Measurements from ENCODE around the gene CYP2D6.
"Not testable (repeated sequence)": the region's sequence is repeated elsewhere in the genome, so short reads cannot be mapped to it uniquely, and the experiment has no call there.

CYP2D6 gene

DNA sequence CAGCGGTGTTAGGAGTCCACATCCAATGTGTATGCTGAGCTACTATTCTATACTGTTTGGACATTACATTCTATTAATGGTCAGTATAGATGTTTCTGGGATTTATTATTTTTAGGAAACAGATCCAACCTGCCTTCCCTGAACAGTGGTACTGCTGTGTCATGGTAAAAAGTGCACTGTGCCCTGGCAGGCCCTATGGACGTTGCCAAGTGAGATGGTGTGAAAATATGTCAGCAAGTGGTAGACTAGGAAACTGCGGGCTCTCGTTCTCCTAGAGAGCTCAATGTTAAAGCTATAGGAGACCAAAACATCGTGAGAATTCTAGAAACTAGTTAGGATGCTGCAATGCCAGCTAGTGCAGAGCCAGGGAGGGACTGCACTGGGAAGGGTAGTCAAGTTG lies 26.0 kb upstream of the CYP2D6 start:
- DNase-seq: no peak

DNA sequence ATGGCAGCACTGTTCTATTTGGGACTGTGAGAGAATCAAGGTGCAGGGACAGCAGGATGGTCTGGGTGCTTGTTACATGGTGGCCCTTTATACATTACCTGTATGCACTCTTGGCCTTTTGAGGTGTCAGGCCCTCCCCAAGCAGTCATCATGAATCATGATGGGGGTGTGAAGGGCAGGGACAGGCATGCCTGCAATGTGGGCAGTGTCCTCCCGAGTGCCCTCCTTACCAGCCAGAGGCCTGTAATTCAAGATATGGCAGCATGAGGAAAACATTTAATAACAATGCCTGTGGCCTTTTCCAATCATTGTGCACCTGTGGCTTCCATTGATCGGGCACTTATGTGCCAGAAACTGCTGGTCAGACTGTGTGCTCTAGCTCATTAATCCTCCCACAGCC lies 25.5 kb upstream of the CYP2D6 start:
- DNase-seq: no peak

DNA sequence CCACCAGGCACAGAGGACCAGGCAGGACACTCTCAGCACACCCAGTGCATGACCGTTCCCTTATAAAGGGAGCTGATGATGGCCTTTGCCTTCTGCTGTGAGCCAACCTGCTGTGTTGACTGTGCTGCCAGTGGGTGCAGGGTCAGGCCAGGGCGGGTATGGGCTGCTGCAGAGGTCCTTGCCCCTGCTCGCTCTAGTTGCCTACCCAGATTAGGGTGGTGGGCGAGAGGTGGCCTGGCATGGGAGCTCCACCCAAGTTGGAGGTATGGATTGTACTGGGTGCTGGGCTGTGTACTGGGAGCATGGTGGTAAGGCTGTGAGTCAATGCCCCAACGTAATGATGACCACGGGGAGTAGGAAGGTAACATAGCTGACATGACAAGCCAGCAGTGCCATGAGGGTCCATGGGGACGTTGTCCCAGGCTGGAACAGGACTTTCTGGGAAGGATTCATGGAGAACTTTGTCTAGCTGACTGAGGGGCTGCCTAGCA lies 24.5 kb upstream of the CYP2D6 start:
- DNase-seq: no peak

DNA sequence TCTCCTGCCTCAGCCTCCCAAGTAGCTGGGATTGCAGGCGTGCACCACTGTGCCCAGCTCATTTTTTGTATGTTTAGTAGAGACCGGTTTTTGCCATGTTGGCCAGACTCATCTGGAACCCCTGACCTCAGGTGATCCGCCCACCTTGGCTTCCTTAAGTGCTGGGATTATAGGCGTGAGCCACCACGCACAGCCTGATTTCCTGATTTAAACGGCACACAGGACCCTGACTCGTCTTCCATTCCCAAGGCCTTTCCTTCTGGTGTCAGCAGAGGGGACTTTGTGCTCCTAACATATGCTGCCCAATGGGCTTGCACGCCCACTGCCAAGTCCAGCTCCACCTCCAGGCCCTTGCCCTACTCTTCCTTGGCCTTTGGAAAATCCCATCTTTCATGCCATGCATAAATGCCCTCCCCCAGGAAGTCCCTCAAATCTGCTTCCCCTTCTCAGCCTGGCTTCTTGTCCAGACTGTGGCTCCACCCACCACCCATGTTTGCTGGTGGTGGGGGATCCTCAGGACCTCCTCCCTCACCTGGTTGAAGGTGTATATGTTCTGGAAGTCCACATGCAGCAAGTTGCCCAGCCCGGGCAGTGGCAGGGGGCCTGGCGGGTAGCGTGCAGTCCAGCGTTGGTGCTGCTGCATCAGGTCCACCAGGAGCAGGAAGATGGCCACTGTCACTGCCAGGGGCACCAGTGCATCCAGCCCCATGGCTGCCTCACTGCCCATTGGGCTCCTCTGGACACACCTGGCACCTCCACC lies 23.9 kb upstream of the CYP2D6 start:
- DNase-seq: no peak

DNA sequence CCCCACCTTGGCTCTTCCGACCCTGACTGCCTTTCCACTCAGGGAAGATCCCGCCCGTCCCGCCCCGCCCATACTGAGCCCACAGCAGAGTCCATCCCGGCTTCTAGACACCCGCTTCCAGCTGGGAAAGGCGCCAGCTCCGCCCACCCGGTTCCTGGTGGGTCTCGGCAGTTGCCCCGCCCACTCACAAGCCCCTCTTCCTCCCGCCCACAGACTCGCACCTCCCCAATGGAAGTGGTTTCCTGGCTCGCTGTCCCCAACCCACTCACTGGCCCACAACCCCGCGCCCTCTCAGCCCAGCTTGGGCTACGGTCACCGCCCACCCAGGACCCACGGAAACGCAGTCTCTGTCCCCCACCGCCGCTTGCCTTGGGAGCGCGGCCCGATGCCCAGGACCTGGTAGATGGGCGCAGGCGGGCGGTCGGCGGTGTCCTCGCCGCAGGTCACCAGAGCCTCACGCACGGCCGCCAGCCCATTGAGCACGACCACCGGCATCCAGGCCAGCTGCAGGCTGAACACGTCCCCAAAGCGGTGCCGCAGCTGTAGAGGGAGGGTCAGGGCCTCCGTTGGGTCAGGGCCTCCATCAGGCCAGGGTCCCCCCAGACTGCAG lies 22.2 kb upstream of the CYP2D6 start:
- DNase-seq: no peak

DNA sequence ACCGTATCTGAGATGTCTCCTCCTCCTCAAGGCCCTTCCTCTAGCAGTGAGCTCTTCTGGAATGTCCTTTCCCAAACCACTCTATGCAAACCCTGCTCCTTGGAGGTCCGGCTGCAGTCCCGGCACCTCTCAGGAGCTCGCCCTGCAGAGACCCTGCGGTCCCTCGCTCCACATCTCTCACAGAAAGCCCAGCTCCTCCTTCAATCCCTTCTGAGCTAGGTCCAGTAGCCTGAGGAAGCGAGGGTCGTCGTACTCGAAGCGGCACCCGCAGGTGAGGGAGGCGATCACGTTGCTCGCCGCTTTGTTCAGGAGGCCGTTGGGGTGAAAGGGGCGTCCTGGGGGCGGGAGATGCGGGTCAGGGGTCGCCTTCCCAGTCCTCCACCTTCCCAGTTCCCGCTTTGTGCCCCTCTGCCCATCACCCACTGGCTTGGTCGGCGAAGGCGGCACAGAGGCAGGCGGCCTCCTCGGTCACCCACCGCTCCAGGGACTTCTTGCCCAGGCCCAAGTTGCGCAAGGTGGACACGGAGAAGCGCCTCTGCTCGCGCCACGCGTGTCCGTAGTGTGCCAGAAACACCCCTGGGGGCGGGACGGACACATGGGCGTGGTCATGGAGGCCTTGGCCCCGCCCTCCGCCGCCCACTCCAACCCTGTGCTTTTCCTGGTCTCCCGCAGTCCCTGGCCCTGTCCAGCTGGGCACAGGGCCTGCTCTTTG lies 21.5 kb upstream of the CYP2D6 start:
- peak in 1 of 2 donors; percentile 13 for DNase-seq

DNA sequence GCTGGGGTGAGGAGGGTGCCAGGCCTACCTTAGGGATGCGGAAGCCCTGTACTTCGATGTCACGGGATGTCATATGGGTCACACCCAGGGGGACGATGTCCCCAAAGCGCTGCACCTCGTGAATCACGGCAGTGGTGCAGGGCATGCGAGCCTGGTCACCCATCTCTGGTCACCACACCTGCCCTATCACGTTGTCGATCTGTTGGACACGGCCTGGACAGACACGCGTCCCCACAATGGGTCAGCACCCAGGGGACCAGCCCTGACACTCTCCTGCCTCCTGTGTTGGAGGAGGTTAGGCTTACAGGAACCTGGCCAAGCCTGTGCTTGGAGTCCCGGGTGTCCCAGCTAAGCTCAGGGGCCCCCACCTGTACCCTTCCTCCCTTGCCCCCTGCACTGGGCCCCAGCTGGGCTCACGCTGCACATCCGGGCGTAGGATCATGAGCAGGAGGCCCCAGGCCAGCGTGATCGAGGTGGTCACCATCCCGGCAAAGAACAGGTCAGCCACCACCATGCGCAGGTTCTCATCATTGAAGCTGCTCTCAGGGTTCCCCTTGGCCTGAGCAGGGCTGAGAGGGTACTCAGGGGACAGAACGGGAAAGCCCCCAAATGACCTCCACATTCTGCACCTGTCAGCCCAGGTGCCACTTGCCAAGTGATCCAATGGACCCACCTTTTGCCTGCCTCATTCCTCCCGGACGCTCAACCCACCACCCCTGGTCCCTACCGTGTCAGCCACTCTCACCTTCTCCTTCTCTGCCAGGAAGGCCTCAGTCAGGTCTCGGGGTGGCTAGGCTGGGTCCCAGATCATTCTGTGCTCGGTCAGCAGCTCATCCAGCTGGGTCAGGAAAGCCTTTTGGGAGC lies 20.3 kb upstream of the CYP2D6 start:
- DNase-seq: no peak

DNA sequence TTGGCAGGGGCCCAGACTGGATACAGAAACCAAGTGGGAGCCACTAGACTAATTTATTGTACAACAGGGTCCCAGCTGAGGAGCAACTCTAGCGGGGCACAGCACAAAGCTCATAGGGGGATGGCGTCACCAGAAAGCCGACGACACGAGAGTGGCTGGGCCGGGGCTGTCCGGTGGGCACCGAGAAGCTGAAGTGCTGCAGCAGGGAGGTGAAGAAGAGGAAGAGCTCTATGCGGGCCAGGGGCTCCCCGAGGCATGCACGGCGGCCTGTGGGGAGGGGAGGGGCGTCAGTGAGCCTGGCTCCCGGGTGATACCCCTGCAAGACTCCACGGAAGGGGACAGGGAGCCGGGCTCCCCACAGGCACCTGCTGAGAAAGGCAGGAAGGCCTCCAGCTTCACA lies 19.2 kb upstream of the CYP2D6 start:
- not testable (repeated sequence) for DNase-seq

DNA sequence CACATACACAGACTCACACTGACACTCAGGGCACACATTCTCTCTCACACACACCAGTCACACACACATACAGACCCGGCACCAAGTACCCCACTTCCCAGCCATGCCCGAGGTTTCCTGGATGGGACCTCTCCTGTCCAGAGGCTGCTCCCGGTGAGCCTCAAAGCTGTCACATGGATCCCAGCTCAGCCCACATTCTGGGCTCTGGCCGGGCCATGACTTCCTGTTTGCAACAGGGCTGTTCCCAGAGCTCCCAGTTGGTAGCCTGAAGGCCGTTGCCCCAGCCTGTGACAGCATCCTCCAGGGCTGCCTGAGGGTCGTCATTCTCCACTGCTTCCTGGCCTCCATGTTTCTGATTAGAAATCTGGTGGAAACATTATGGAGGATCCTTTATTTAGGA lies 14.6 kb upstream of the CYP2D6 start:
- no peak for DNase-seq

DNA sequence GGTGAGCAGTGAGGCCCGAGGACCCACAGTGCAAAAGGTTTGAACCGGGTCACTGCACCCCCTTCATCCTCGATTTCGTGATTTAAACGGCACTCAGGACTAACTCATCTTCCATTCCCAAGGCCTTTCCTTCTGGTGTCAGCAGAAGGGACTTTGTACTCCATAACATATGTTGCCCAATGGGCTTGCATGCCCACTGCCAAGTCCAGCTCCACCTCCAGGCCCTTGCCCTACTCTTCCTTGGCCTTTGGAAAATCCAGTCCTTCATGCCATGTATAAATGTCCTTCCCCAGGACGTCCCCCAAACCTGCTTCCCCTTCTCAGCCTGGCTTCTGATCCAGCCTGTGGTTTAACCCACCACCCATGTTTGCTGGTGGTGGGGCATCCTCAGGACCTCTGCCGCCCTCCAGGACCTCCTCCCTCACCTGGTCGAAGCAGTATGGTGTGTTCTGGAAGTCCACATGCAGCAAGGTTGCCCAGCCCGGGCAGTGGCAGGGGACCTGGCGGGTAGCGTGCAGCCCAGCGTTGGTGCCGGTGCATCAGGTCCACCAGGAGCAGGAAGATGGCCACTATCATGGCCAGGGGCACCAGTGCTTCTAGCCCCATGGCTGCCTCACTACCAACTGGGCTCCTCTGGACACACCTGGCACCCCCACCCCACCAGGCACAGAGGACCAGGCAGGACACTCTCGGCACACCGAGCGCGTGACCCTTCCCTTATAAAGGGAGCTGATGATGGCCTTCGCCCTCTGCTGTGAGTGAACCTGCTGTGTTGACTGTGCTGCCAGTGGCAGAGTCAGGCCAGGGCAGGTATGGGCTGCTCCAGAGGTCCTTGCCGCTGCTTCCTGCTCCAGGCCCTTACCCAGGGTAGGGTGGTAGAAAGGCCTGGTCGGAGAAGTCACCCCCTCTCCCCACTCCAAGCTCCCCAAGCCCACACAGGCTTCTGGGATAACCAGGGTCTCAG lies 13.5 kb upstream of the CYP2D6 start:
- DNase-seq: not testable (repeated sequence)

DNA sequence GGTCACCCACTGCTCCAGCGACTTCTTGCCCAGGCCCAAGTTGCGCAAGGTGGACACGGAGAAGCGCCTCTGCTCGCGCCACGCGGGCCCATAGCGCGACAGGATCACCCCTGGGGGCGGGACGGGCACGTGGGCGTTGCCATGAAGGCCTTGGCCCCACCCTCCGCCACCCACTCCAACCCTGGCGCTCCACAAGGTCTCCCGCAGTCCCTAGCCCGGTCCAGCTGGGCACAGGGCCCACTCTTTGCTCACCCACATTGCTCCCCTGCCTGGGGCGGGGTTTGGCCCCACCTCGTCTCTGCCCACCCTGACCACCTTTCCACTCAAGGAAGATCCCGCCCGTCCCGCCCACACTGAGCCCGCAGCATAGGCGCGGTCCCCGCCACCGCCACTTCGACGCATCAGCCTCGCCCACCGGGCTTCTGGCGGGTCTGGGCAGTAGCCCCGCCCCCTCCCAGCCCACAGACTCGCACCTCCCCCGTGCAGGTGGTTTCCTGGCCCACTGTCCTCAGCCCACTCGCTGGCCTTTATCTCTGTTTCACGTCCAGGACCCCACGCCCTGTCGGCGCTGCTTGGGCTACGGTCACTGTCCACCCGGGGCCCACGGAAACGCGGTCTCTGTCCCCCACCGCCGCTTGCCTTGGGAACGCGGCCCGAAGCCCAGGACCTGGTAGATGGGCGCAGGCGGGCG lies 12.3 kb upstream of the CYP2D6 start:
- DNase-seq: no peak

DNA sequence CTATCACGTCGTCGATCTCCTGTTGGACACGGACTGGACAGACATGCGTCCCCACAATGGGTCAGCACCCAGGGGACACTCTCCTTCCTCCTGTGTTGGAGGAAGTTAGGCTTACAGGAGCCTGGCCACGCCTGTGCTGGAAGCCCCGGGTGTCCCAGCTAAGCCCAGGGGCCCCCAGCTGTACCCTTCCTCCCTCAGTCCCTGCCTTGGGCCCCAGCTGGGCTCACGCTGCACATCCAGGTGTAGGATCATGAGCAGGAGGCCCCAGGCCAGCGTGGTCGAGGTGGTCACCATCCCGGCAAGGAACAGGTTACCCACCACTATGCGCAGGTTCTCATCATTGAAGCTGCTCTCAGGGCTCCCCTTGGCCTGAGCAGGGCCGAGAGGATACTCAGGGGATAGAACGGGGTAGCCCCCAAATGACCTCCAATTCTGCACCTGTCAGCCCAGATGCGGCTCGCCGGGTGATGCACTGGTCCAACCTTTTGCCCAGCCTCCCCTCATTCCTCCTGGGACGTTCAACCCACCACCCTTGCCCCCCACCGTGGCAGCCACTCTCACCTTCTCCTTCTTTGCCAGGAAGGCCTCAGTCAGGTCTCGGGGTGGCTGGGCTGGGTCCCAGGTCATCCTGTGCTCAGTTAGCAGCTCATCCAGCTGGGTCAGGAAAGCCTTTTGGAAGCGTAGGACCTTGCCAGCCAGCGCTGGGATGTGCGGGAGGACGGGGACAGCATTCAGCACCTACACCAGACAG lies 10.9 kb upstream of the CYP2D6 start:
- not testable (repeated sequence) for DNase-seq

DNA sequence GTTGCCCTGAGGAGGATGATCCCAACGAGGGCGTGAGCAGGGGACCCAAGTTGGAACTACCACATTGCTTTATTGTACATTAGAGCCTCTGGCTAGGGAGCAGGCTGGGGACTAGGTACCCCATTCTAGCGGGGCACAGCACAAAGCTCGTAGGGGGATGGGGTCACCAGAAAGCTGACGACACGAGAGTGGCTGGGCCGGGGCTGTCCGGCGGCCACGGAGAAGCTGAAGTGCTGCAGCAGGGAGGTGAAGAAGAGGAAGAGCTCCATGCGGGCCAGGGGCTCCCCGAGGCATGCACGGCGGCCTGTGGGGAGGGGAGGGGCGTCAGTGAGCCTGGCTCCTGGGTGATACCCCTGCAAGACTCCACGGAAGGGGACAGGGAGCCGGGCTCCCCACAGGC lies 9.5 kb upstream of the CYP2D6 start:
- DNase-seq: not testable (repeated sequence)

DNA sequence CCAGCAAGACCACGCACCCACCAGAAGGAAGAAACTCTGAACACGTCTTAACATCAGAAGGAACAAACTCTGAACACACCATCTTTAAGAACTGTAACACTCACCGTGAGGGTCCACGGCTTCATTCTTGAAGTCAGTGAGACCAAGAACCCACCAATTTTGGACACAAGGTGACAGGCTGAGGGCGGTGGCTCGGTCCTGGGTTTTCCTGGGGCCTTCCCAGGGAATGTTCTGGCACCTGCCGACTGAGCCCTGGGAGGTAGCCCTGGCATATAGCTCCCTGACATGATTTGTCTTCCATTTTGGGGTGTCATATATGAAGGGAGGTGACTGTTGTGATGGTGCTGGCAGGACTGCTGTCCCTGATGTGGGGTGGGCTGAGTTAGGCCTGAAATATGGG lies 8.9 kb upstream of the CYP2D6 start:
- DNase-seq: not testable (repeated sequence)

DNA sequence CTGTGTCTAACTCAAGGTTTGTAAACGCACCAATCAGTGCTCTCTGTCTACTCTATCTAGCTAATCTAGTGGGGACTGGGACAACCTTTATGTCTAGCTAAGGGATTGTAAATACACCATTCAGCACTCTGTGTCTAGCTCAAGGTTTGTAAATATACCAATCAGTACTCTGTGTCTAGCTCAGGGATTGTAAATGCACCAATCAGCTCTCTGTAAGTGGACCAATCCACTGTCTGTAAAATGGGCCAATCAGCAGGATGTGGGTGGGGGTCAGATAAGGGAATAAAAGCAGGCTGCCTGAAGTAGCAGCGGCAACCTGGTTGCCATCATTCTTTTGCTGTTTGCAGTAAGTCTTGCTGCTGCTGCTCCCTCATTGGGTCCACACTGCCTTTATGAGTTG lies 8.4 kb upstream of the CYP2D6 start:
- no peak for DNase-seq

DNA sequence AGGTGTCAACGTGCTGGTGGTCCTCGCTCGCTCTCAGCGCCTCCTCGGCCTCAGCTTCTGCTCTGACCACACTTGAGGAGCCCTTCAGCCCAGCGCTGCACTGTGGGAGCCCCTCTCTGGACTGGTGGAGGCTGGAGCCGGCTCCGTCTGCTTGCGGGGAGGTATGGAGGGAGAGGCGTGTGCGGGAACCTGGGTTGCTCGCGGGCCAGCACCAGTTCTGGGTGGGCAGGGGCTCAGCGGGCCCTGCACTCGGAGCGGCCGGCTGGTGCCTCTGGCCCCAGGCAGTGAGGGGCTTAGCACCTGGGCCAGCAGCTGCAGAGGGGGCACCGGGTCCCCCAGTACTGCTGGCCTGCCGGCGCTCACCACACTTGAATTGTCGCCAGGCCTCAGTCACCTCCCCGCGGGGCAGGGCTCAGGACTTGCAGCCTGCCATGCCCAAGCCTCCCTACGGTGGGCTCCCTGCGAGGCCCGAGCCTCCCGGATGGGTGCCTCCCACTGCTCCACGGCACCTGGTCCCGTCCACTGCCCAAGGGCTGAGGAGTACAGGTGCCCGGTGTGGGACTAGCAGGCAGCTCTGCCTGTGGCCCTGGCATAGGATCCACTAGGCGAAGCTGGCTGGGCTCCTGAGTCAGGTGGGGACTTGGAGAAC lies 7.6 kb upstream of the CYP2D6 start:
- no peak for DNase-seq

DNA sequence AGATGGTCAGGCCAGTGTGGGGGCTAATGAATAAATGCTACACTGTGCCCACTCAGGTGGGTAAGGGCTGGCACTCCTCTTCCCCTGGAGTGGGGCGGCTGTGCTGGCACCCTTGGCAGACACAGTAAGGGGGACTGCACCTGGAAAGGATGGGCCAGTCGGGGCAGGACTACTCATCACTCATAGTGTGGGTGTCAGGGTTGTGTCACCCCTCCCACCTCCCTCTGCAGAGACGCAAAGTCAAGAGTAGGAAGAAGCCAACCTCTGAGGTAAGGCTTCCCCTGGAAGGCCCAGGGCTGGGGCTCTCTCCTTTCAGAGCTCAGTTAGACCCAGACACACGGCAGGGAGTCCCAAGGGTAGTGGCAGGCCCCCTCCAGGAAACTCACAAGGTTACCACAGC lies 5.1 kb upstream of the CYP2D6 start:
- not testable (repeated sequence) for DNase-seq

DNA sequence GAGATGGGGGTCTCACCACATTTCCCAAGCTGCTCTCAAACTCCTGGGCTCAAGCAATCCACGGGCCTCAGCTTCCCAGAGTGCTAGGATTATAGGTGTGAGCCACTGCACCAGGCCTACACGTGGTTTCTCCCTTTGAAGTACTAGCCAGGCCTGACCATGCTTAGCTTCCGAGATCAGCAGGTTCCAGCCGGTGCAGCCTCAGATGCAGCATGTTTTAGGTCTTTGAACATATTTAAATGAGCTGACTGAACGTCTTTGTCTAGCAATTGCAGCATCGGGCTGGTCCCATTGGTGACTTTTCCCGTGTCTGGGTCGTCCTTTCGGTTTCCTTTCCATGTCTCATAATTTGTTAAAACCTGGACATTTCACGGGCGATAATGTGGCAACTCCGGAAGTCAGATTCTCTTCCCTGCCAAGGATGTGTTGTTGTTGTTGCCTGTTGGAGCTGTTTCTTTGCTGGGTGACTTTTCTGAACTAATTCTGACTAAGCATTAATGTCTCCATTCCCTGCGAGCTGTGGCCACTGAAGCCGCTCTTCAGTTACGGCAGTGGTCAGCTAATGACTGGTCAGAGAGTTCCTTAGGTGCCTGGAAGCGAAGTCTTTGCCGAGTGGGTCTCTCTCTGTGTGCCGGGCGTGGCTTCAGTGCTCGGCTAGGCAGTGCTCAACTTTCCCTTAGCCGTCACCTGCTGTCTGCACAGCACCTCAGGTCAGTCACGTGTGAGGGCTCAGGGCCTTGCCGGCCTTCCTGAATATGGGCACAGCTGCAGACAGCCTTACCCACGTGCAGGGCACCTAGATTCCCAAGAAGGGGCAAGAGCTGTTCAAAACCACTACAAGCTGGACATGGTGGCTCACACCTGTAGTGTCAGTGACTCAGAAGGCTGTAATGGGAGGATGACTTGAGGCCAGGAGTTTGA lies 3.8 kb upstream of the CYP2D6 start:
- no peak for DNase-seq

DNA sequence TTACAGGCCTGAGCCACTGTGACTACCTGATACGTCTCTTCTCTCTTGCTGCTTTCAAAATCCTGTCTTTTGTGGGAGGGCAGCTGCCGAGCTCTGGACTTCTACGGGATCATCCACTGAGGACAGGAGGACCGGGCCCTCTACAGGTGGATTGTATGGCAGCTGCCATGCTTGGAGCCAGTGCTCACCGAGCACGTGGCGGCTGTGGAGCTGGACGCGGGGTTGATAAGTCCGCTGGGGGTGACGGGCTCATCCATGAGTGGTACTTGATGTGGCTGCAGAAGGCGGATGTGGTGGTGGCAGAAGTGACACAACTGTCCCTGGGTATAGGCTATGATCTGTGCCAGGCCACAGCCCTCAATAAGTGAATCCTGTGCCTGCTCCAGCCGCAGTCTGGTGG lies 1.8 kb upstream of the CYP2D6 start:
- no peak for DNase-seq

All from stimulated activated CD4-positive, alpha-beta T cell treated with anti-CD3 and anti-CD28 coated beads, Interleukin-2, amount 100 ng/mL, for 24 hours (primary cell).